ENCODE results near the gene TGIF2.

The TGIF2 gene

DNA sequence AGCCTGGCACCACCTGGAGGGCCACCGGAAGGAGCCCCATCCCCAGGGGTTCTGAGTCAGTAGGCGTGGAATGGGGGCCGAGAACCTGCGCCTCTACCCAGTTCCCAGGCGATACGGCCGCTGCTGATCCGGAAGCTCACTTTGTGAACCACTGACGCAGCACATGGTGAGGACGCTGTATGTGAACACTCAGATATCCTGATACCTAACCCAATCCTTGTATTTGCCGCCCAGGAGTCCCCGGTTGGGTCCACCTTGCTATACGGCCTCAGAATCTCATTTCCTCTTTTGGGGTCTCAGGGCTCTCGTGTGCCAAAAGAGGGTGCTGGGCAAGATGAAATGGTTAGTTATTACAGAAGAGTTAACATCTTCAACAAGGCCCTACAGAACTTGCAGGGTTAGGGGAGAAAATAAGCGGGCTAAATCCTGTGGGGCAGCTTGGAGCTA lies 31.6 kb downstream of the TGIF2 start:
- H2AK5ac ChIP-seq (ENCODE audit: low read length, severe bottlenecking), result no peak overlapping the region
- H3K36me3 ChIP-seq (ENCODE audit: control insufficient read depth in 1 of 2, insufficient read depth in 2 of 2, low read depth in 1 of 2, low read length in 2 of 2), result peaks cover 23 to 26% of the 10 kb centered on the region in 2 experiments
- peaks cover 9% of the 10 kb centered on the region for H3K4me1 ChIP-seq (ENCODE audit: control insufficient read depth, insufficient read depth, low read depth, low read length)
- DNase-seq, result no peak
- peak overlapping the region; percentile 99 for H4K8ac ChIP-seq (ENCODE audit: low read length)
- H3K4me3 ChIP-seq (ENCODE audit: insufficient read depth in 1 of 2, low read depth in 1 of 2, low read length in 2 of 2), result peak overlapping the region in 1 of 2 experiments; percentile 99
- no peak overlapping the region for H3K14ac ChIP-seq (ENCODE audit: low read length in 2 of 2)
- H3K27ac ChIP-seq (ENCODE audit: low read length, poor library complexity, severe bottlenecking), result no peak overlapping the region
- 89% methylated on average over 13 of the region's 15 CpGs for WGBS
- no peak overlapping the region for H2BK5ac ChIP-seq (ENCODE audit: low read depth, low read length, poor library complexity, severe bottlenecking)
- H3K23ac ChIP-seq (ENCODE audit: low read length in 2 of 2), result no peak overlapping the region
- peak overlapping the region; percentile 33 for H2AFZ ChIP-seq (ENCODE audit: low read depth, low read length)
- no peaks in the 10 kb centered on the region for H3K27me3 ChIP-seq (ENCODE audit: control insufficient read depth in 1 of 2, insufficient read depth in 1 of 2, low read length in 2 of 2)
- H2BK12ac ChIP-seq (ENCODE audit: low read length in 2 of 2), result no peak overlapping the region
- peak overlapping the region; percentile 55 to 63 for H3K18ac ChIP-seq (ENCODE audit: low read depth in 1 of 2, low read length in 2 of 2)
- H2BK120ac ChIP-seq (ENCODE audit: low read depth, low read length), result no peak overlapping the region
- H3K9me3 ChIP-seq (ENCODE audit: control insufficient read depth, low read length), result no peaks in the 10 kb centered on the region
- H3K4me2 ChIP-seq (ENCODE audit: low read length, poor library complexity, severe bottlenecking), result peak overlapping the region; percentile 61
- H3K4ac ChIP-seq (ENCODE audit: low read depth in 1 of 2, low read length in 2 of 2), result peak overlapping the region; percentile 57 to 95
- H2BK15ac ChIP-seq (ENCODE audit: low read depth, poor library complexity, severe bottlenecking), result no peak overlapping the region
- peaks cover 1% of the 10 kb centered on the region for H3K79me1 ChIP-seq (replicated peaks; ENCODE audit: low read length, poor library complexity, severe bottlenecking)
- H3K9ac ChIP-seq (ENCODE audit: low read length), result peak overlapping the region; percentile 92
- H4K91ac ChIP-seq (ENCODE audit: low read length), result no peak overlapping the region

DNA sequence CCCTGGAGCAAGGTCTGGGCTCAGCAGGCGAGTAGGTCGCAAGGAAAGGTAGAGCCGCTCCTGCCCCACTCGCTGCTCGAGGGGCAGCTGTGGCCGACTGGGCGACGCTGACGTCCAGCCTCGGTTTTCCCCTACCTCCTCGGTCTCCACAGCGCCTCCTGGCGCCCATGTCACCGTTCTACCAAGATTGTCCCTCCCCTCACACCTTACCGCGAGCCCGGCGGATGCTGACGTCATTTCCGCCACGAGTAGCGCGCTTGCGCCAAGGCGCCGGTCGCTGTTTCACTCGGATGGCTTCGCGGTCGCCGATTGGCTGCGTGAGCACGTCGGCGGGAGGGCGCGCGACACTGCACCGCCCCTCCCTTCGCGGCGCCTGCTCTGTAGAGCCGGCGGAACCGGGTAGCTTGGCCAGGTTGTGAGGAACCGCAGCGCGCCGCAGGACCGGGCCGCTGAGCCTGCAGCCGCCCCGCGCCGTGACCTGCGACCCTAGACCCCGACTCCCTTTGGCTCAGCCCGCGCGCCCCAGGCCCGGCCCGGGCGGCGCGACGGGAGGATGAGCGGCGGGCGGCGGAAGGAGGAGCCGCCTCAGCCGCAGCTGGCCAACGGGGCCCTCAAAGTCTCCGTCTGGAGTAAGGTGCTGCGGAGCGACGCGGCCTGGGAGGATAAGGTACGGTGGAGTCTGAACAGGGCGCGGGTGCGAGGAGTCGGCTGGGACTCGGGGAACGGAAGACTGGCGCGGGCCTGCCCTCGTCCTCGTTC lies 32.2 kb downstream of the TGIF2 start, which contains the start of gene RAB5IF:
RAB5IF (plus strand) TSS at position 381 of the 759 bp plus-strand sequence; CDS start at position 554, 173 bp downstream.
- Histone ChIP-seq H2BK12ac (ENCODE audit: low read length in 2 of 2) (peak within 1 kb of the TSS in 1 of 2 experiments; percentile 21), H3K27ac (ENCODE audit: low read length, poor library complexity, severe bottlenecking) (peak within 1 kb of the TSS; percentile 44), H2BK15ac (ENCODE audit: low read depth, poor library complexity, severe bottlenecking) (peak within 1 kb of the TSS; percentile 12), H2BK5ac (ENCODE audit: low read depth, low read length, poor library complexity, severe bottlenecking) (peak within 1 kb of the TSS; percentile 53), H2AK5ac (ENCODE audit: low read length, severe bottlenecking) (no peak within 1 kb of the TSS), H3K9ac (ENCODE audit: low read length) (peak within 1 kb of the TSS; percentile 92), H3K23ac (ENCODE audit: low read length in 2 of 2) (peak within 1 kb of the TSS in 1 of 2 experiments; percentile 86), H3K27me3 (ENCODE audit: control insufficient read depth in 1 of 2, insufficient read depth in 1 of 2, low read length in 2 of 2) (no peaks in the 10 kb centered on the region), H2AFZ (ENCODE audit: low read depth, low read length) (peak within 1 kb of the TSS; percentile 47), H3K18ac (ENCODE audit: low read depth in 1 of 2, low read length in 2 of 2) (peak within 1 kb of the TSS; percentile 91 to 96), H3K4me3 (ENCODE audit: insufficient read depth in 1 of 2, low read depth in 1 of 2, low read length in 2 of 2) (peak within 1 kb of the TSS; percentile 97 to 99), H3K36me3 (ENCODE audit: control insufficient read depth in 1 of 2, insufficient read depth in 2 of 2, low read depth in 1 of 2, low read length in 2 of 2) (peaks cover 27 to 29% of the 10 kb centered on the region in 2 experiments), H2BK120ac (ENCODE audit: low read depth, low read length) (peak within 1 kb of the TSS; percentile 42), H3K4ac (ENCODE audit: low read depth in 1 of 2, low read length in 2 of 2) (peak within 1 kb of the TSS; percentile 57 to 98), H3K79me1 (replicated peaks; ENCODE audit: low read length, poor library complexity, severe bottlenecking) (peaks cover 1% of the 10 kb centered on the region), H3K4me1 (ENCODE audit: control insufficient read depth, insufficient read depth, low read depth, low read length) (peaks cover 9% of the 10 kb centered on the region), H3K9me3 (ENCODE audit: control insufficient read depth, low read length) (no peaks in the 10 kb centered on the region), H4K8ac (ENCODE audit: low read length) (peak within 1 kb of the TSS; percentile 99), H4K91ac (ENCODE audit: low read length) (peak within 1 kb of the TSS; percentile 73), H3K4me2 (ENCODE audit: low read length, poor library complexity, severe bottlenecking) (peak within 1 kb of the TSS; percentile 76), H3K14ac (ENCODE audit: low read length in 2 of 2) (peak within 1 kb of the TSS in 1 of 2 experiments; percentile 53)
- under 1% methylated on average over 63 of the region's 90 CpGs for WGBS
- DNase-seq, result peak; percentile 98

GRCh38 chr20:36606158-36607066 lies 33.0 kb downstream of the TGIF2 start:
- WGBS, result 5% methylated on average over 29 of the region's 31 CpGs
- Histone ChIP-seq H3K27me3 (ENCODE audit: control insufficient read depth in 1 of 2, insufficient read depth in 1 of 2, low read length in 2 of 2) (no peaks in the 10 kb centered on the region), H3K9ac (ENCODE audit: low read length) (peak overlapping the region; percentile 92), H2AK5ac (ENCODE audit: low read length, severe bottlenecking) (no peak overlapping the region), H3K9me3 (ENCODE audit: control insufficient read depth, low read length) (no peaks in the 10 kb centered on the region), H3K79me1 (replicated peaks; ENCODE audit: low read length, poor library complexity, severe bottlenecking) (peaks cover 1% of the 10 kb centered on the region), H4K91ac (ENCODE audit: low read length) (peak overlapping the region; percentile 34), H2AFZ (ENCODE audit: low read depth, low read length) (peak overlapping the region; percentile 47), H4K8ac (ENCODE audit: low read length) (peak overlapping the region; percentile 85), H2BK5ac (ENCODE audit: low read depth, low read length, poor library complexity, severe bottlenecking) (no peak overlapping the region), H2BK15ac (ENCODE audit: low read depth, poor library complexity, severe bottlenecking) (no peak overlapping the region), H3K4me3 (ENCODE audit: insufficient read depth in 1 of 2, low read depth in 1 of 2, low read length in 2 of 2) (peak overlapping the region; percentile 97 to 99), H2BK12ac (ENCODE audit: low read length in 2 of 2) (peak overlapping the region in 1 of 2 experiments; percentile 21), H3K4me1 (ENCODE audit: control insufficient read depth, insufficient read depth, low read depth, low read length) (peaks cover 9% of the 10 kb centered on the region), H3K36me3 (ENCODE audit: control insufficient read depth in 1 of 2, insufficient read depth in 2 of 2, low read depth in 1 of 2, low read length in 2 of 2) (peaks cover 34 to 38% of the 10 kb centered on the region in 2 experiments), H3K4ac (ENCODE audit: low read depth in 1 of 2, low read length in 2 of 2) (peak overlapping the region; percentile 57 to 98), H3K27ac (ENCODE audit: low read length, poor library complexity, severe bottlenecking) (peak overlapping the region; percentile 44), H3K14ac (ENCODE audit: low read length in 2 of 2) (peak overlapping the region in 1 of 2 experiments; percentile 53), H3K4me2 (ENCODE audit: low read length, poor library complexity, severe bottlenecking) (peak overlapping the region; percentile 76), H2BK120ac (ENCODE audit: low read depth, low read length) (peak overlapping the region; percentile 42), H3K18ac (ENCODE audit: low read depth in 1 of 2, low read length in 2 of 2) (peak overlapping the region; percentile 91 to 96), H3K23ac (ENCODE audit: low read length in 2 of 2) (peak overlapping the region in 1 of 2 experiments; percentile 86)
- peak; percentile 58 for DNase-seq

Measured in mesenchymal stem cell (in vitro differentiated cells and primary cell).